Karpas-422 (cell line): ENCODE results near the gene GPR27. TPM values are rescaled to one million over a fixed set of nuclear protein-coding genes. Genes with fewer than 3 reads are reported as not detected.

Experiments used
- DNase-seq: peaks from one replicate; pipeline ENCODE4 v3.0.0-alpha.2; 2015
- H2AFZ ChIP-seq: fragments of 200-600 bp; sonication (generic); 2 replicates; pipeline ENCODE4 v1.6.1; 2014; ENCODE audit warnings: antibody characterized with exemption, low read length, mixed read lengths
- H3K27ac ChIP-seq: fragments of 200-600 bp; sonication (generic); 2 replicates; pipeline ENCODE4 v1.5.1; 2014; ENCODE audit warnings: mild to moderate bottlenecking, low read length, moderate library complexity
- H3K27me3 ChIP-seq: fragments of 200-600 bp; sonication (generic); 2 replicates; pipeline ENCODE4 v1.6.1; 2014; ENCODE audit warnings: low read length, mixed read lengths
- H3K36me3 ChIP-seq: fragments of 200-600 bp; sonication (generic); 2 replicates; pipeline ENCODE4 v1.6.1; 2014; ENCODE audit warnings: low read length, mixed read lengths; ENCODE audit not compliant: insufficient read depth
- H3K4me1 ChIP-seq: fragments of 200-600 bp; sonication (generic); 2 replicates; pipeline ENCODE4 v1.6.1; 2014; ENCODE audit warnings: mild to moderate bottlenecking, low read length, mixed read lengths
- H3K4me2 ChIP-seq: fragments of 200-600 bp; sonication (generic); 2 replicates; pipeline ENCODE4 v1.6.1; 2014; ENCODE audit warnings: low read length, low read depth, mild to moderate bottlenecking; ENCODE audit not compliant: poor library complexity, severe bottlenecking
- H3K4me3 ChIP-seq: fragments of 200-600 bp; sonication (generic); 2 replicates; pipeline ENCODE4 v1.5.1; 2014; ENCODE audit warnings: mild to moderate bottlenecking, antibody characterized with exemption, low read length, mixed read lengths
- H3K79me2 ChIP-seq: fragments of 200-600 bp; sonication (generic); 2 replicates; pipeline ENCODE4 v1.6.1; 2014; ENCODE audit warnings: mild to moderate bottlenecking, low read length, mixed read lengths
- H3K9ac ChIP-seq: fragments of 200-600 bp; sonication (generic); 2 replicates; pipeline ENCODE4 v1.6.0; 2014; ENCODE audit warnings: low read length
- H3K9me2 ChIP-seq: fragments of 200-600 bp; sonication (generic), shearing (Covaris generic); replicated peaks from 2 replicates; pipeline ENCODE4 v1.6.0; 2014; ENCODE audit warnings: mild to moderate bottlenecking, low read length, moderate library complexity; ENCODE audit not compliant: insufficient read depth
- H3K9me3 ChIP-seq: fragments of 300-700, 200-600 bp; sonication (generic); 2 replicates; pipeline ENCODE4 v1.6.1; 2014; ENCODE audit warnings: low read length, mixed read lengths
- H4K20me1 ChIP-seq: fragments of 200-600 bp; sonication (generic); 2 replicates; pipeline ENCODE4 v1.6.1; 2014; ENCODE audit warnings: mild to moderate bottlenecking, antibody characterized with exemption, low read length, low read depth; ENCODE audit not compliant: insufficient read depth
- total RNA-seq: library from RNA; depleted of rRNA; stranded (reverse); fragments of >200 nt; shearing (Covaris generic); gene quantifications from 2 replicates; pipeline ENCODE4 v1.2.3, GENCODE V29; 2014; ENCODE audit warnings: low replicate concordance

GPR27 gene
- total RNA-seq, 1 experiment from 2014 or later = not detected

GRCh38 chr3:71713041-71713440, 40.6 kb upstream of the GPR27 start:
- H3K9ac ChIP-seq = no peak overlapping the region
- no peaks in the 10 kb centered on the region for H3K9me2 ChIP-seq
- DNase-seq = no peak
- H3K79me2 ChIP-seq = no peaks in the 10 kb centered on the region
- no peaks in the 10 kb centered on the region for H3K36me3 ChIP-seq
- no peak overlapping the region for H2AFZ ChIP-seq
- no peaks in the 10 kb centered on the region for H3K9me3 ChIP-seq
- H3K27ac ChIP-seq = no peak overlapping the region
- no peaks in the 10 kb centered on the region for H4K20me1 ChIP-seq
- no peaks in the 10 kb centered on the region for H3K4me1 ChIP-seq
- H3K27me3 ChIP-seq = no peaks in the 10 kb centered on the region
- H3K4me2 ChIP-seq = no peak overlapping the region
- H3K4me3 ChIP-seq = no peak overlapping the region

GRCh38 chr3:71714595-71714994, 39.1 kb upstream of the GPR27 start:
- Histone ChIP-seq H4K20me1 (no peaks in the 10 kb centered on the region), H3K9me2 (no peaks in the 10 kb centered on the region), H3K27ac (no peak overlapping the region), H3K79me2 (no peaks in the 10 kb centered on the region), H3K9me3 (no peaks in the 10 kb centered on the region), H3K27me3 (no peaks in the 10 kb centered on the region), H3K4me2 (no peak overlapping the region), H3K4me1 (no peaks in the 10 kb centered on the region), H3K9ac (no peak overlapping the region), H3K36me3 (no peaks in the 10 kb centered on the region), H2AFZ (no peak overlapping the region), H3K4me3 (no peak overlapping the region)
- DNase-seq = no peak

- Histone ChIP-seq H2AFZ (no peak overlapping the region), H3K36me3 (no peaks in the 10 kb centered on the region), H3K27ac (no peak overlapping the region), H3K4me3 (no peak overlapping the region), H3K9me3 (no peaks in the 10 kb centered on the region), H3K79me2 (no peaks in the 10 kb centered on the region), H3K4me2 (no peak overlapping the region), H3K9me2 (no peaks in the 10 kb centered on the region), H4K20me1 (no peaks in the 10 kb centered on the region), H3K27me3 (no peaks in the 10 kb centered on the region), H3K9ac (no peak overlapping the region), H3K4me1 (no peaks in the 10 kb centered on the region)
- DNase-seq = no peak
Observed at GRCh38 chr3:71718072-71718471, 35.6 kb upstream of the GPR27 start.

- no peaks in the 10 kb centered on the region for H3K79me2 ChIP-seq
- H3K36me3 ChIP-seq = no peaks in the 10 kb centered on the region
- H4K20me1 ChIP-seq = no peaks in the 10 kb centered on the region
- no peak overlapping the region for H3K4me2 ChIP-seq
- DNase-seq = no peak
- H3K27me3 ChIP-seq = no peaks in the 10 kb centered on the region
- H3K9me2 ChIP-seq = no peaks in the 10 kb centered on the region
- no peak overlapping the region for H2AFZ ChIP-seq
- no peak overlapping the region for H3K27ac ChIP-seq
- peaks cover 9% of the 10 kb centered on the region for H3K4me1 ChIP-seq
- H3K9ac ChIP-seq = no peak overlapping the region
- H3K9me3 ChIP-seq = no peaks in the 10 kb centered on the region
- no peak overlapping the region for H3K4me3 ChIP-seq
Observed at GRCh38 chr3:71721002-71721401, 32.7 kb upstream of the GPR27 start.

GRCh38 chr3:71721651-71722157, 32.0 kb upstream of the GPR27 start:
- no peak for DNase-seq
- Histone ChIP-seq H4K20me1 (no peaks in the 10 kb centered on the region), H3K9me2 (no peaks in the 10 kb centered on the region), H3K36me3 (no peaks in the 10 kb centered on the region), H3K9ac (no peak overlapping the region), H3K4me1 (peaks cover 9% of the 10 kb centered on the region), H3K4me2 (no peak overlapping the region), H3K79me2 (no peaks in the 10 kb centered on the region), H2AFZ (no peak overlapping the region), H3K4me3 (no peak overlapping the region), H3K9me3 (no peaks in the 10 kb centered on the region), H3K27me3 (no peaks in the 10 kb centered on the region), H3K27ac (no peak overlapping the region)

- H4K20me1 ChIP-seq = no peaks in the 10 kb centered on the region
- no peak overlapping the region for H3K9ac ChIP-seq
- DNase-seq = no peak
- H3K9me2 ChIP-seq = no peaks in the 10 kb centered on the region
- no peaks in the 10 kb centered on the region for H3K9me3 ChIP-seq
- H3K4me3 ChIP-seq = no peak overlapping the region
- H3K4me2 ChIP-seq = no peak overlapping the region
- peaks cover 9% of the 10 kb centered on the region for H3K4me1 ChIP-seq
- H3K27me3 ChIP-seq = no peaks in the 10 kb centered on the region
- H3K36me3 ChIP-seq = no peaks in the 10 kb centered on the region
- no peaks in the 10 kb centered on the region for H3K79me2 ChIP-seq
- no peak overlapping the region for H3K27ac ChIP-seq
- H2AFZ ChIP-seq = no peak overlapping the region
Observed at GRCh38 chr3:71722693-71723092, 31.0 kb upstream of the GPR27 start.

GRCh38 chr3:71723452-71724170, 30.0 kb upstream of the GPR27 start:
- H3K36me3 ChIP-seq = no peaks in the 10 kb centered on the region
- no peak overlapping the region for H3K4me3 ChIP-seq
- no peak overlapping the region for H2AFZ ChIP-seq
- no peak overlapping the region for H3K9ac ChIP-seq
- no peak overlapping the region for H3K4me2 ChIP-seq
- H3K27ac ChIP-seq = no peak overlapping the region
- H4K20me1 ChIP-seq = no peaks in the 10 kb centered on the region
- no peaks in the 10 kb centered on the region for H3K9me3 ChIP-seq
- no peaks in the 10 kb centered on the region for H3K9me2 ChIP-seq
- no peaks in the 10 kb centered on the region for H3K79me2 ChIP-seq
- DNase-seq = no peak
- peaks cover 9% of the 10 kb centered on the region for H3K4me1 ChIP-seq
- H3K27me3 ChIP-seq = no peaks in the 10 kb centered on the region

GRCh38 chr3:71724171-71724453, 29.5 kb upstream of the GPR27 start:
- Histone ChIP-seq H3K79me2 (no peaks in the 10 kb centered on the region), H3K4me1 (peaks cover 9% of the 10 kb centered on the region), H3K4me3 (no peak overlapping the region), H4K20me1 (no peaks in the 10 kb centered on the region), H3K9ac (no peak overlapping the region), H3K9me3 (no peaks in the 10 kb centered on the region), H3K4me2 (no peak overlapping the region), H3K27ac (no peak overlapping the region), H3K9me2 (no peaks in the 10 kb centered on the region), H2AFZ (no peak overlapping the region), H3K36me3 (no peaks in the 10 kb centered on the region), H3K27me3 (no peaks in the 10 kb centered on the region)
- DNase-seq = no peak
